Measurements from ENCODE around the gene INTS11.

INTS11 gene

GRCh38 chr1:1303736-1304135 is 20.7 kb downstream of the INTS11 start:
- in situ Hi-C loops (cut with MboI; ENCODE audit: low sequenced_read_pairs) = no loop called here

- in situ Hi-C loops (cut with MboI; ENCODE audit: low sequenced_read_pairs) = no loop called here
Measured at GRCh38 chr1:1302951-1303509, 21.4 kb downstream of the INTS11 start.

DNA sequence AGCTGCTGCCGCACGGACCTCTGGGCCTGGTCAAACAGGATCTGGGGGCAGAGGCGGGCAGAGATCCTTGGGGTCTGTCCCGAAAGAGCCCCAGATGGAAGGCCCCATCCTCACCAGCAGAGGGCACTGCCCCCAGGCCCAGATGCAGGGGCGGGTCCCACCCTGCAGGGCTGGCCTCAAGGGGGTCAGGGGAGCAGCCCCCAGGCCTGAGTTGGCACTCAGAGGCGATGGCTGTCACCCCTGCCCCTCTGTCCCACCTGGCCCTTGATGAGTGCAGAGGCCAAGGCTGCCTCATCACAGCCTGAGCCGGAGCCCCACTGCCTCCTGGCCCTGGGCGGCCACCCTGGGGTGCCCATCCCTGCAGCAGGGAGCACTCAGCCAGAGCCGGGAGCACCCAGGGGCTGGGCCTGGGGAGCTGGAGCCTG is 22.4 kb downstream of the INTS11 start:
- in situ Hi-C loops (cut with MboI; ENCODE audit: low sequenced_read_pairs) = no loop called here

GRCh38 chr1:1300352-1300739 is 24.1 kb downstream of the INTS11 start:
- in situ Hi-C loops (cut with MboI; ENCODE audit: low sequenced_read_pairs) = no loop called here

- in situ Hi-C loops (cut with MboI; ENCODE audit: low sequenced_read_pairs) = no loop called here
Measured at GRCh38 chr1:1299686-1300351, 24.6 kb downstream of the INTS11 start.

GRCh38 chr1:1298861-1299685 is 25.4 kb downstream of the INTS11 start:
- in situ Hi-C loops (cut with MboI; ENCODE audit: low sequenced_read_pairs) = no loop called here

DNA sequence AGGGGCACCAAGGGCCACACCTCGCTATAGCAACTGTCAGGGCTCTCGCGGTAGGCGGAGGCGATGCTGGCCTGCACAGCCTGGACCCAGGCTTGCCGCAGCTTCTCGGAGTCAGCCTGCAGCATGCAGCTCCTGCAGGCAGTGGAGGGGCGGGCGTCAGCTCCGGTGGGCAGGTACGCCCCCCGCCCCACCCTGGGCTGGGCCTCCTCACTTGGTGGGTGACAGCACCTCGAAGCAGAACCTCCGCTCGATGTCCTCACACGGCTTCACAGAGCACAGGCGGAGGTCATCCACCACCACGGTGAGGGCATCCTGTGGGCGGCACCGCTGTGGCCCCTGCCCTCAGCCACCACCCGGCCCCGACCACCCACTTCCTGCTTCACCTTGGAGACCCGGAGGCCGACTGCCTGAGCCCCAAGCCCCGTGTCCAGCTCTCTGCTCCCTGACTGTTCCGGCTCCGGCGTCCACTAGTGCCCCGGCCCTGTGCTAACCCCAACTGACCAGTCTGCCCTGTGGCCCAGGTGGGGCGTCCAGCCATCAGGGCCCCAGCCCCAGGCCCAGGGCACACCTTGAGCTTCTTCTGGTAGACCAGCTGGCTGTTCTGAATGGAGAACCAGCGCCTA is 26.5 kb downstream of the INTS11 start:
- in situ Hi-C loops (cut with MboI; ENCODE audit: low sequenced_read_pairs) = no loop called here

DNA sequence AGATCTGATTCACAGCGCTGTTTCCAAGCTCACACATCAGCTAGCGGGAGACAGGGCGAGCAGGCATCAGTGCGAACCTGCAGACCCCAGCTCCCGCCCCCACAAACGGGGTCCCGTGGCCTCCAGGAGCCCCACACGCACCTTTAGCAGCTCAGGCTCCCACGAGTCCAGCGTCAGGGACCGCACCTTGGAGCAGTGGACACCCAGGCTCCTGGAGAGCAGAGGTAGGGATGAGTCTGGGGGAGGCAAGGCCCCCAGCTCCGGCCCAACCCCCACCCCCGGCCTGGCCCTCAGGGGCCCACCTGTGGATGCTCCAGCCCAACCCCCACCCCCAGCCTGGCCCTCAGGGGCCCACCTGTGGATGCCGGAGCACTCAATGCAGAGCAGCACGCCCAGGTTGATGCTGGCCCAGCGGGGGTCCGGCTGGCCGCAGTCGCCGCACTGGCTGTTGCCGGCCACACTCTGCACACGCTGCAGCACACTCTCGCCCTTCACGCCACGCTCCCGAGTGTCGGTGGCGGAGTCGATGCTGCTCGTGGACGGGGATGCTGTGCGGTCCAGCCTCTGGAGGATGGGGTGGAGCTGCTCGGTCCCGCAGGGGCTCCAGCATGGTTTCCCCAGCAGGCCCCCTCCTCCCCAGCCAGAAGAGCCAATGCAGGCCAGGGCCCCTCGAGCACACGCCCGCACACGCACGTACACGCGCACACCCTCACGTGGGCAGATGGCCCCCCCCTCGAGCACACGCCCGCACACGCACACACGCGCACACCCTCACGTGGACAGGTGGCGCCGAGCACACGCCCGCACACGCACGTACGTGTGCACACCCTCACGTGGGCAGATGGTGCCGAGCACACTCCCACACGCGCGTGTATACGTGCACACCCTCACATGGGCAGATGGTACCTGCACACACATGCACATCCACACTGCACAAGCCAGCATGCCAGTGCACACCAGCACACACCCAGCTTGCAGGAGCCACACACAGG is 28.1 kb downstream of the INTS11 start:
- in situ Hi-C loops (cut with MboI; ENCODE audit: low sequenced_read_pairs) = no loop called here

GRCh38 chr1:1295154-1295923 is 29.1 kb downstream of the INTS11 start:
- in situ Hi-C loops (cut with MboI; ENCODE audit: low sequenced_read_pairs) = no loop called here

DNA sequence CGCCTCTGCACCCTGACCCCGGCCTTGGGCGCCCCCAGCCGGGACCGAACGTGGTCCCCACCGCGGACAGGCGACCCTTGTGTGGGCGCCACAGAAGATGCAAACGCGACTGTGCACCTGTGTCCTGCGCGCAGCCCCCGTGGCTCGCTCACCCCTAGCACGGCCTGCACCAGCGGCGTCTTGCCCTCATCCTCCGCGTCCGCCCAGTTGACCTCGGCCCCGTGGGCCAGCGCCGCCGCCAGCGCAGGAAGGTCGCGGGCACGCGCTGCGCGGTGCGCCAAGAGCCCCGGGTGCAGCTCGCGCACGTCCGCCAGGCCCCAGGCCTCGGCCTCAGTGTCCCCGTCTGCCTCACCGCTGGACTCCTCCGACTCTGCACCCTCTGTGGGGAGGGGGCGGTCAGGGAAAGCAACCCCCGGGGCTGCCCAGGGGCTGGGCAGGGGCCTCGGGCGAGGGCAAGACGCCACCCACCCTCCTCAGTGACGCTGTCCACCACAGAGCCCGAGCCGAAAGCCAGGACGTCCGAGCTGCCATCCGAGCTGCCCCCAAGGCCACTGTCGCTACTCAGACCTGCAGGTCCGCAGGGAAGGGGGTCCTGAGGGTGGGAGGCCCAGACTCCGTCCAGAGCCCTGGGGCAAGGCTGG is 30.1 kb downstream of the INTS11 start:
- in situ Hi-C loops (cut with MboI; ENCODE audit: low sequenced_read_pairs) = no loop called here

- in situ Hi-C loops (cut with MboI; ENCODE audit: low sequenced_read_pairs) = no loop called here
Measured at GRCh38 chr1:1293263-1294249, 30.9 kb downstream of the INTS11 start.

- in situ Hi-C loops (cut with MboI; ENCODE audit: low sequenced_read_pairs) = no loop called here
Measured at GRCh38 chr1:1292851-1293250, 31.6 kb downstream of the INTS11 start.

GRCh38 chr1:1292442-1292779 is 32.0 kb downstream of the INTS11 start:
- in situ Hi-C loops (cut with MboI; ENCODE audit: low sequenced_read_pairs) = no loop called here

DNA sequence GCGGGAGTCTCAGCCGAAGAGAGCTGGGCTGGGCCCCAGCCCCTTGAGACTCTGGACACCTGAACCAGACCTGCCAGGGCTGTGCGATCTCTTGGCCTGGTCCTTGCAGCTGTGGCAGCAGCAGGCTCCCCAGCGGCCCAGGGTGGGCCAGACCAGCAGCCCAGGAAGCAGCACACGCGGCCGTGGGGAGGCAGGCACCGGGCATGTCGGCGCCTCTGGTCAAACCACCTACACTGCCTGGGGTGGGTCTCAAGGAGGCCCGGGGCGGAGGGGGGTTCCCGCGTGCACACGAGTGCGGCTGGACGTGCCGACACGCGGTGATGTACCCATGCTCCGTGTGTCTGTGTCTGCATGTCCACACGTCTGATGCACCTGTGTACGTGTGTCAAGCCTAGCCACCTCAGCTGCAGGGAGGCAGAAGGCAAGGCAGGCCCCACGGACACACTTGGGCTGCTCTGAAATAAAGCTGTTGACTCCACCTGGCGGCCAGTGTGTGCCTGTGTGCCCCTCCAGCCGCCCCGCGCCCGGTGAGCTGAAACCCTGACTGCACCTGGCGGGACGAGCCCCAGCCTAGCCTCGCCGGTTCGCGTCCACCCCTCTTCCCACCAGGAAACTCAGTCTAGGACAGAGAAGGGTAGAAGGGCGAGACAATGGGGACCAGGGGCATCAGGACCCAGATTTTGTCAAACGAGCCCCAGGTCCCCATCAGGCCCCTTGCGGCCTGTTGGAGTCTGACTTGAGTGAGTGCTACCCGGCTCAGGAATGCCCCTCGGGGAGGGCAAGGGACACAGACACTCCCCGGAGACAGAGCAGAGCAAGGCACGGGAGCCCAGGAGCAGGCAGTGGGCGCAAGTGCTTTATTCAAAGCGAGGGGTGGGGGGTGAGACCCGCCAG is 32.7 kb downstream of the INTS11 start:
- in situ Hi-C loops (cut with MboI; ENCODE audit: low sequenced_read_pairs) = no loop called here

- in situ Hi-C loops (cut with MboI; ENCODE audit: low sequenced_read_pairs) = no loop called here
Measured at GRCh38 chr1:1291023-1291528, 33.4 kb downstream of the INTS11 start.

DNA sequence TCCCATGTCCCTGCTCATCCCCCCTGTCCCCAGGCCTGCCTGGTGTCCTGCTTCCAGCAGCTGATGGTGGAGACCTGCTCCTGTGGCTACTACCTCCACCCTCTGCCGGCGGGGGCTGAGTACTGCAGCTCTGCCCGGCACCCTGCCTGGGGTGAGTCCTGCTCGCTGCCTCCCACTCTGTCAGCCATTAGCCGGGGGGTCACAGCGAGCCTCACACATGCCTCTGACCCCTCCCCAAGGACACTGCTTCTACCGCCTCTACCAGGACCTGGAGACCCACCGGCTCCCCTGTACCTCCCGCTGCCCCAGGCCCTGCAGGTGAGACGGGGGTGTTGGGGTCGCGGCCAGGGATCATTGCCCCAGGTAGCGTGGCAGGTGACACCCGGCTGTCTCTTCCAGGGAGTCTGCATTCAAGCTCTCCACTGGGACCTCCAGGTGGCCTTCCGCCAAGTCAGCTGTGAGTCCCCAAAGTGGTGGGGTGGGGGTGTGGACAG is 34.2 kb downstream of the INTS11 start:
- in situ Hi-C loops (cut with MboI; ENCODE audit: low sequenced_read_pairs) = no loop called here

Measured in HL-60/S4 treated with retinoic acid at 250 ng/mL for 4 days and 3 days (cell line).